ENCODE measurements around the gene POC1A.

The POC1A gene

GRCh38 chr3:52072020-52072419 lies 82.2 kb downstream of the POC1A start:
- in situ Hi-C loops (cut with MboI; ENCODE audit: low pct_unique_long_range_greater_than_20kb, low sequenced_read_pairs, unreplicated experiment), result no loop called here
- TF ChIP-seq CTCF (IDR thresholded peaks at IDR 0.05; ENCODE audit: extremely low read depth, insufficient read depth, missing control alignments), result no peak

GRCh38 chr3:52070724-52071621 lies 83.2 kb downstream of the POC1A start:
- in situ Hi-C loops (cut with MboI; ENCODE audit: low pct_unique_long_range_greater_than_20kb, low sequenced_read_pairs, unreplicated experiment), result no loop called here
- no peak for TF ChIP-seq CTCF (IDR thresholded peaks at IDR 0.05; ENCODE audit: extremely low read depth, insufficient read depth, missing control alignments)
- no peak for DNase-seq (ENCODE audit: low spot score)

More at GRCh38 chr3:52072020-52072419, 82.2 kb downstream of the POC1A start:
- no peak for DNase-seq (ENCODE audit: low spot score)

GRCh38 chr3:52069855-52070254 lies 84.4 kb downstream of the POC1A start:
- in situ Hi-C loops (cut with MboI; ENCODE audit: low pct_unique_long_range_greater_than_20kb, low sequenced_read_pairs, unreplicated experiment), result no loop called here
- DNase-seq (ENCODE audit: low spot score), result no peak
- no peak for TF ChIP-seq CTCF (IDR thresholded peaks at IDR 0.05; ENCODE audit: extremely low read depth, insufficient read depth, missing control alignments)

- in situ Hi-C loops (cut with MboI; ENCODE audit: low pct_unique_long_range_greater_than_20kb, low sequenced_read_pairs, unreplicated experiment), result no loop called here
- no peak for TF ChIP-seq CTCF (IDR thresholded peaks at IDR 0.05; ENCODE audit: extremely low read depth, insufficient read depth, missing control alignments)
- DNase-seq (ENCODE audit: low spot score), result no peak
These were observed 85.1 kb downstream of the POC1A start for GRCh38 chr3:52069135-52069534.

GRCh38 chr3:52068730-52069129 lies 85.5 kb downstream of the POC1A start:
- in situ Hi-C loops (cut with MboI; ENCODE audit: low pct_unique_long_range_greater_than_20kb, low sequenced_read_pairs, unreplicated experiment), result no loop called here
- DNase-seq (ENCODE audit: low spot score), result no peak
- no peak for TF ChIP-seq CTCF (IDR thresholded peaks at IDR 0.05; ENCODE audit: extremely low read depth, insufficient read depth, missing control alignments)

- DNase-seq (ENCODE audit: low spot score), result no peak
- in situ Hi-C loops (cut with MboI; ENCODE audit: low pct_unique_long_range_greater_than_20kb, low sequenced_read_pairs, unreplicated experiment), result no loop called here
These were observed 86.1 kb downstream of the POC1A start for GRCh38 chr3:52068055-52068571.

More at GRCh38 chr3:52068055-52068571, 86.1 kb downstream of the POC1A start:
- TF ChIP-seq CTCF (IDR thresholded peaks at IDR 0.05; ENCODE audit: extremely low read depth, insufficient read depth, missing control alignments), result no peak
